Cardiac ventricle fibroblast (primary cell): Measurements from ENCODE around the gene ABCE1. TPM values are rescaled to one million over a fixed set of nuclear protein-coding genes. Genes with fewer than 3 reads are reported as not detected.

Experiments used
- total RNA-seq: library from RNA; depleted of rRNA; stranded (reverse); fragments of >200 nt; gene quantifications from 2 replicates; pipeline ENCODE4 v1.2.3, GENCODE V29; 2015

The ABCE1 gene
- total RNA-seq, result 67.6 and 69.3 TPM in 2 replicates

GRCh38 chr4:145097821-145098674 is at the start of gene ABCE1, which contains the start of gene ANAPC10:
Gene ABCE1, plus strand, starts transcription at chr4:145098311. Its CDS starts 6,102 bp downstream, at chr4:145104413.
Gene ANAPC10, minus strand, starts transcription at chr4:145098196. Its CDS starts 2,097 bp downstream, at chr4:145096099.

Other genes starting within 250 kb of the ABCE1 start
- gene ANAPC10, start 115 bp upstream of the ABCE1 start, total RNA-seq, result 13.1 and 20.6 TPM in 2 replicates
- gene OTUD4, start 82.3 kb downstream of the ABCE1 start, total RNA-seq, result 14.8 and 16.0 TPM in 2 replicates